A204.1 (cell line): ENCODE results near the gene PAQR4.
"Not testable (repeated sequence)": the region's sequence is repeated elsewhere in the genome, so short reads cannot be mapped to it uniquely, and the experiment has no call there.

ENCODE experiments used
- FAIRE-seq: peaks from 2 replicates; lab custom pipeline; 2012; peaks lifted over from hg19 to GRCh38; lab: Jason Lieb, UNC

PAQR4 gene

GRCh38 chr16:2968738-2969544 is at the start of gene PAQR4:
Gene PAQR4, plus strand, starts transcription at chr16:2969348. Its CDS starts 327 bp downstream, at chr16:2969675.
- FAIRE-seq: no peak

- FAIRE-seq: peak; percentile 84
Observed at GRCh38 chr16:2919511-2920255, 49.5 kb upstream of the PAQR4 start.

GRCh38 chr16:2923481-2923880 is 45.7 kb upstream of the PAQR4 start:
- no peak for FAIRE-seq

GRCh38 chr16:2924901-2925755 is 44.0 kb upstream of the PAQR4 start:
- FAIRE-seq: no peak

GRCh38 chr16:2925951-2926649 is 43.0 kb upstream of the PAQR4 start:
- no peak for FAIRE-seq

GRCh38 chr16:2926650-2926999 is 42.5 kb upstream of the PAQR4 start:
- FAIRE-seq: no peak

GRCh38 chr16:2927010-2927646 is 42.0 kb upstream of the PAQR4 start:
- FAIRE-seq: peak; percentile 29

- not testable (repeated sequence) for FAIRE-seq
Observed at GRCh38 chr16:2928151-2928550, 41.0 kb upstream of the PAQR4 start.

- FAIRE-seq: no peak
Observed at GRCh38 chr16:2928796-2929195, 40.4 kb upstream of the PAQR4 start.

- no peak for FAIRE-seq
Observed at GRCh38 chr16:2929693-2930092, 39.5 kb upstream of the PAQR4 start.

- no peak for FAIRE-seq
Observed at GRCh38 chr16:2930236-2930635, 38.9 kb upstream of the PAQR4 start.

GRCh38 chr16:2931231-2931914 is 37.8 kb upstream of the PAQR4 start:
- not testable (repeated sequence) for FAIRE-seq

GRCh38 chr16:2933136-2933535 is 36.0 kb upstream of the PAQR4 start:
- no peak for FAIRE-seq

GRCh38 chr16:2933701-2934100 is 35.4 kb upstream of the PAQR4 start:
- no peak for FAIRE-seq

GRCh38 chr16:2934450-2934849 is 34.7 kb upstream of the PAQR4 start:
- FAIRE-seq: no peak

- FAIRE-seq: no peak
Observed at GRCh38 chr16:2936436-2937011, 32.6 kb upstream of the PAQR4 start.

GRCh38 chr16:2937170-2937569 is 32.0 kb upstream of the PAQR4 start:
- no peak for FAIRE-seq

GRCh38 chr16:2938206-2938605 is 30.9 kb upstream of the PAQR4 start:
- no peak for FAIRE-seq

GRCh38 chr16:2939968-2940367 is 29.2 kb upstream of the PAQR4 start:
- no peak for FAIRE-seq

- no peak for FAIRE-seq
Observed at GRCh38 chr16:2942045-2942444, 27.1 kb upstream of the PAQR4 start.

- not testable (repeated sequence) for FAIRE-seq
Observed at GRCh38 chr16:2943716-2944115, 25.4 kb upstream of the PAQR4 start.
